ENCODE results near the gene CAPZB. TPM values are rescaled to one million over a fixed set of nuclear protein-coding genes. Genes with fewer than 3 reads are reported as not detected.

CAPZB gene
- total RNA-seq, 3 donors from 2014 or later (not counting 1 experiment from before 2014, with no cell fraction given) = 369 to 393 (median 375) TPM

DNA sequence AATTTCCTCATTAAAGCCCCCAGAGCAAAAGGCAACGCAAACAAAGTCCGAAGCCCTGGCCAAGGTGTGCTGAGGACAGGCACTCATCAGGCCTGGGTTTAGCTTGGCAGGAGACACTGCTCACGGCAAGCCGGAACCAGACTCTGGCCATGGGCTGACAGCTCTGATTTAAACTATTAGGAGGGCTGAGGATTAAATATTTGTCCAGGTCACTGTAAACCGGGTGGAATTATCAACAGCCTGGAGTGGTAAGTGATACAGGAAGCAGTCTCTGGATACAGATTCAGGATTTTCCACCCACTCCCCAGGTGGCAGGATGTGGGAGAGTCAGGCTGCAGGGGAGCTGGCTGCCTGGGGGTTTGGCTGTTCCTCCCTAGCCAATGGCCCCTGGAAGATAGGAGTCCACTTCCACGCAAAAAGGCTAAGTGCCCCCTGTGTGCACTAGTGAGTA lies 130.8 kb downstream of the CAPZB start:
- peaks cover 5% of the 10 kb centered on the region for H3K4me1 ChIP-seq (ENCODE audit: control insufficient read depth, insufficient read depth, low read length)
- H3K27me3 ChIP-seq (ENCODE audit: control insufficient read depth, insufficient read depth, low read length) = no peaks in the 10 kb centered on the region
- H3K36me3 Mint-ChIP-seq = no peaks in the 10 kb centered on the region
- ATAC-seq (no peak), DNase-seq (no peak)
- WGBS (ENCODE audit: insufficient coverage) = 99% methylated on average over 6 of the region's 6 CpGs
- no peak overlapping the region for H3K27ac ChIP-seq (ENCODE audit: low read length)
- H3K36me3 ChIP-seq (ENCODE audit: control insufficient read depth, insufficient read depth, low read length) = peaks cover 64% of the 10 kb centered on the region
- no peaks in the 10 kb centered on the region for H3K27me3 Mint-ChIP-seq (ENCODE audit: low read depth in 2 of 2)
- TF ChIP-seq, protein P1, sequence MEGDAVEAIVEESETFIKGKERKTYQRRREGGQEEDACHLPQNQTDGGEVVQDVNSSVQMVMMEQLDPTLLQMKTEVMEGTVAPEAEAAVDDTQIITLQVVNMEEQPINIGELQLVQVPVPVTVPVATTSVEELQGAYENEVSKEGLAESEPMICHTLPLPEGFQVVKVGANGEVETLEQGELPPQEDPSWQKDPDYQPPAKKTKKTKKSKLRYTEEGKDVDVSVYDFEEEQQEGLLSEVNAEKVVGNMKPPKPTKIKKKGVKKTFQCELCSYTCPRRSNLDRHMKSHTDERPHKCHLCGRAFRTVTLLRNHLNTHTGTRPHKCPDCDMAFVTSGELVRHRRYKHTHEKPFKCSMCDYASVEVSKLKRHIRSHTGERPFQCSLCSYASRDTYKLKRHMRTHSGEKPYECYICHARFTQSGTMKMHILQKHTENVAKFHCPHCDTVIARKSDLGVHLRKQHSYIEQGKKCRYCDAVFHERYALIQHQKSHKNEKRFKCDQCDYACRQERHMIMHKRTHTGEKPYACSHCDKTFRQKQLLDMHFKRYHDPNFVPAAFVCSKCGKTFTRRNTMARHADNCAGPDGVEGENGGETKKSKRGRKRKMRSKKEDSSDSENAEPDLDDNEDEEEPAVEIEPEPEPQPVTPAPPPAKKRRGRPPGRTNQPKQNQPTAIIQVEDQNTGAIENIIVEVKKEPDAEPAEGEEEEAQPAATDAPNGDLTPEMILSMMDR (IDR thresholded peaks at IDR 0.05) = no peak
- no peak overlapping the region for H3K4me3 Mint-ChIP-seq
- no peak overlapping the region for H3K4me3 ChIP-seq (ENCODE audit: low read length)
- intact Hi-C loops (cut with micrococcal nuclease) = no loop called here
- peaks cover 16% of the 10 kb centered on the region in 2 donors for H3K4me1 Mint-ChIP-seq
- H3K9me3 Mint-ChIP-seq = no peaks in the 10 kb centered on the region
- no peak overlapping the region for H3K27ac Mint-ChIP-seq
- H3K9me3 ChIP-seq (ENCODE audit: control insufficient read depth, insufficient read depth, low read length) = no peaks in the 10 kb centered on the region

DNA sequence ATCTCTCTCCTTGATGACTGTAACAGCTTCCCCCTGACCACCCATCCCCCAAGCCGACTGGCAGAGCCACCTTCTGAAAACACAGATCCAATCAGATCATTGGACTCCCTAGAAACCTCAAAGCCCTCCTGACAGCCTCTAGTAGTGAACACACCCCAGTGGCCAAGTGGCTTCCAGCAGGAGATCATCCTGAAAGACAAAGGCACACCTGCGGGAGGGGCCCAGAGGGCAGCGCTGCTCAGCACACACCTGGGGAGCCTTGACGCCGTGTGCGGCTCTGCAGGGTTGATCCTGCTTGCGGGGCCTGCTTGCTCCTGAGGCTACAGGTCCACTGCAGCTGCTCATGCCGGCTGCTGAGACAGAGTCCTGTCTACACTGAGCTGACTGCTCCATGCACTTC lies 131.7 kb downstream of the CAPZB start:
- H3K36me3 Mint-ChIP-seq = no peaks in the 10 kb centered on the region
- H3K27me3 ChIP-seq (ENCODE audit: control insufficient read depth, insufficient read depth, low read length) = no peaks in the 10 kb centered on the region
- TF ChIP-seq, protein P1 (IDR thresholded peaks at IDR 0.05) = no peak
- no peak overlapping the region for H3K4me3 Mint-ChIP-seq
- intact Hi-C loops (cut with micrococcal nuclease) = no loop called here
- H3K27ac ChIP-seq (ENCODE audit: low read length) = no peak overlapping the region
- H3K27ac Mint-ChIP-seq = no peak overlapping the region
- peaks cover 72% of the 10 kb centered on the region for H3K36me3 ChIP-seq (ENCODE audit: control insufficient read depth, insufficient read depth, low read length)
- DNase-seq (no peak), ATAC-seq (no peak)
- H3K4me3 ChIP-seq (ENCODE audit: low read length) = no peak overlapping the region
- no peaks in the 10 kb centered on the region for H3K9me3 ChIP-seq (ENCODE audit: control insufficient read depth, insufficient read depth, low read length)
- no peaks in the 10 kb centered on the region for H3K27me3 Mint-ChIP-seq (ENCODE audit: low read depth in 2 of 2)
- peaks cover 7 to 12% of the 10 kb centered on the region in 2 donors for H3K4me1 Mint-ChIP-seq
- peaks cover under 1% of the 10 kb centered on the region for H3K4me1 ChIP-seq (ENCODE audit: control insufficient read depth, insufficient read depth, low read length)
- 97% methylated on average over 7 of the region's 8 CpGs for WGBS (ENCODE audit: insufficient coverage)
- H3K9me3 Mint-ChIP-seq = no peaks in the 10 kb centered on the region

DNA sequence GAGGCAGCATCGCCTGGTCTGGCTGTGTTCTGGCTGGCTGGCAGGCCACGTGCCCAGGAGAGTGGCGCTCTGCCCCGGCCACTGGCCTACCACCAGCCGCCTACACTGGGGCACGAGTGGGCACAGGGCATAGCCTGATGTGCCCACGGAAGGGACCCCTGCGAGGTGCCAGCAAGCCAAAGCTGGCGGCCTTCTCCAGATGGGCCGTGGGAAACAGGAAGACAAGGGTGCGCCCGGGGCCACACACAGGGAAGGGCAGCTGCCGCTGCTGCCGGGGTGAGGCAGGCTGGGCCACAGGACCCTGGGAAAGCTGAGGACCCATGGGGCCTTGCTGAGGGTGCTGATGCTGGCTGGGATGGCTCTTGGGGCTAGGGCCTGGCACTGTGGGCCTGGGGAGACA lies 132.5 kb downstream of the CAPZB start:
- no peak for DNase-seq
- Histone ChIP-seq H3K4me1 (ENCODE audit: control insufficient read depth, insufficient read depth, low read length) (peaks cover 6% of the 10 kb centered on the region), H3K9me3 (ENCODE audit: control insufficient read depth, insufficient read depth, low read length) (no peaks in the 10 kb centered on the region), H3K36me3 (ENCODE audit: control insufficient read depth, insufficient read depth, low read length) (peaks cover 78% of the 10 kb centered on the region), H3K27ac (ENCODE audit: low read length) (no peak overlapping the region), H3K4me3 (ENCODE audit: low read length) (no peak overlapping the region), H3K27me3 (ENCODE audit: control insufficient read depth, insufficient read depth, low read length) (no peaks in the 10 kb centered on the region)
- Mint-ChIP-seq H3K36me3 (no peaks in the 10 kb centered on the region), H3K4me1 (peaks cover 0 to 9% of the 10 kb centered on the region in 2 donors), H3K4me3 (no peak overlapping the region), H3K27ac (peak overlapping the region in 1 of 2 donors; percentile 22), H3K27me3 (ENCODE audit: low read depth in 2 of 2) (no peaks in the 10 kb centered on the region), H3K9me3 (no peaks in the 10 kb centered on the region)
- intact Hi-C loops (cut with micrococcal nuclease) = no loop called here
- 95% methylated on average over 14 of the region's 14 CpGs for WGBS (ENCODE audit: insufficient coverage)
- TF ChIP-seq, protein P1 (IDR thresholded peaks at IDR 0.05) = no peak
- no peak for ATAC-seq

DNA sequence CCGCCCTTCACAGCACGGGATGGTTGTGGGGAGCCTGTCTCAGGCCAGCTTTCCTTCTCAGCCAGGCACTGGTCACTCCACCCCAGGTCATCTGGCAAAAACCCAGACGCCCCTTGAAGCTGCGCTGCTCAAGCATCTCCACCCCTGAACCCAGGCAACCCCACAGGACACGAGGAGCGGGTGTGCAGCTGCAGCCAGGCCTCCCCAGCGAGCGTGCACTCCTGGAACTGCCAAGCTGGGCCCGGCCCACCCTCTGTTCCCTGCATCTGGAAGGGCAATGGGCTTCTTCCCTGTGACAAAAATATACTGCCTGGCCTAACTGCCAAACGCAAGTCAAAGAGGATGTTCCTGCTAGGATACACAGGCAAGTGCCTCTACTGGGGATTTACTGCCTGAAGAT lies 133.5 kb downstream of the CAPZB start:
- intact Hi-C loops (cut with micrococcal nuclease) = no loop called here
- Histone ChIP-seq H3K9me3 (ENCODE audit: control insufficient read depth, insufficient read depth, low read length) (no peaks in the 10 kb centered on the region), H3K27me3 (ENCODE audit: control insufficient read depth, insufficient read depth, low read length) (no peaks in the 10 kb centered on the region), H3K36me3 (ENCODE audit: control insufficient read depth, insufficient read depth, low read length) (peaks cover 74% of the 10 kb centered on the region), H3K4me1 (ENCODE audit: control insufficient read depth, insufficient read depth, low read length) (peaks cover 6% of the 10 kb centered on the region), H3K27ac (ENCODE audit: low read length) (no peak overlapping the region), H3K4me3 (ENCODE audit: low read length) (no peak overlapping the region)
- Mint-ChIP-seq H3K4me1 (peaks cover 0 to 9% of the 10 kb centered on the region in 2 donors), H3K27ac (no peak overlapping the region), H3K4me3 (no peak overlapping the region), H3K27me3 (ENCODE audit: low read depth in 2 of 2) (no peaks in the 10 kb centered on the region), H3K9me3 (no peaks in the 10 kb centered on the region), H3K36me3 (no peaks in the 10 kb centered on the region)
- no peak for ATAC-seq
- TF ChIP-seq, protein P1 (IDR thresholded peaks at IDR 0.05) = no peak
- 97% methylated on average over 10 of the region's 10 CpGs for WGBS (ENCODE audit: insufficient coverage)
- DNase-seq = no peak
